BLaER1 treated with 17β-estradiol and CSF1 and Interleukin-3, amounts not matched to agents 10 nM and 100 nM (cell line): Measurements from ENCODE around the gene CYSTM1.

Experiments used
- H3K27ac ChIP-seq, 11 experiments: shearing (Covaris generic); formaldehyde crosslinking; 2 replicates each; pipeline ENCODE4 v1.8.1; 2022
- H3K27me3 ChIP-seq, 11 experiments: shearing (Covaris generic); formaldehyde crosslinking; 2 replicates each; pipeline ENCODE4 v1.8.1; 2022
- H3K36me3 ChIP-seq, 11 experiments: shearing (Covaris generic); formaldehyde crosslinking; 2 replicates each; pipeline ENCODE4 v1.8.1; 2022
- H3K4me1 ChIP-seq, 10 experiments: shearing (Covaris generic); formaldehyde crosslinking; 2 replicates each; pipeline ENCODE4 v1.8.1; 2022
- H3K4me2 ChIP-seq, 11 experiments: shearing (Covaris generic); formaldehyde crosslinking; 2 replicates each; pipeline ENCODE4 v1.8.1; 2022
- H3K4me3 ChIP-seq, 10 experiments: shearing (Covaris generic); formaldehyde crosslinking; 2 replicates each; pipeline ENCODE4 v1.8.1; 2022
- H3K9ac ChIP-seq, 11 experiments: shearing (Covaris generic); formaldehyde crosslinking; 2 replicates each; pipeline ENCODE4 v1.8.1; 2022
- H3K9me3 ChIP-seq, 11 experiments: shearing (Covaris generic); formaldehyde crosslinking; replicated peaks in 1 of 11; 2 replicates each; pipeline ENCODE4 v1.8.1; 2022
- H4K20me1 ChIP-seq, 11 experiments: shearing (Covaris generic); formaldehyde crosslinking; 2 replicates each; pipeline ENCODE4 v1.8.1; 2022
- Cebpa-rat ChIP-seq, 11 experiments: shearing (Covaris generic); IDR thresholded peaks; 2 replicates each; pipeline ENCODE4 v1.8.1; 2022

The CYSTM1 gene

GRCh38 chr5:140287801-140288521 is 113.0 kb downstream of the CYSTM1 start:
- Histone ChIP-seq H3K9me3 (no peaks in the 10 kb centered on the region), H3K36me3 (peaks cover 5 to 47% (median 20%) of the 10 kb centered on the region in 11 experiments; a peak in 16 of 22 replicates), H3K4me3 (no peak overlapping the region), H3K27me3 (no peaks in the 10 kb centered on the region), H3K27ac (no peak overlapping the region), H3K9ac (no peak overlapping the region), H3K4me1 (peaks cover 2 to 33% (median 13%) of the 10 kb centered on the region in 10 experiments; a peak in 18 of 20 replicates), H4K20me1 (peaks cover 0 to 42% (median 11%) of the 10 kb centered on the region in 11 experiments; a peak in 11 of 22 replicates), H3K4me2 (no peak overlapping the region)
- TF ChIP-seq Cebpa-rat (IDR thresholded peaks at IDR 0.05), result 0 out of 22 replicates have a peak, but pooled peaks of 1 of the 11 experiments have one; percentile 11

GRCh38 chr5:140292212-140293036 is 117.4 kb downstream of the CYSTM1 start:
- H3K4me2 ChIP-seq, result peak overlapping the region in 4 of 11 experiments; percentile 3 to 60 (median 43); a peak in 3 of 22 replicates
- H3K27ac ChIP-seq, result peak overlapping the region in 1 of 11 experiments; percentile 36; a peak in 1 of 22 replicates
- H3K27me3 ChIP-seq, result no peaks in the 10 kb centered on the region
- H3K9ac ChIP-seq, result no peak overlapping the region
- no peaks in the 10 kb centered on the region for H3K9me3 ChIP-seq
- H3K4me3 ChIP-seq, result no peak overlapping the region
- peaks cover 11 to 44% (median 20%) of the 10 kb centered on the region in 10 experiments; a peak in 18 of 20 replicates for H3K4me1 ChIP-seq
- H4K20me1 ChIP-seq, result peaks cover 0 to 46% (median 11%) of the 10 kb centered on the region in 11 experiments; a peak in 11 of 22 replicates
- H3K36me3 ChIP-seq, result peaks cover 7 to 54% (median 26%) of the 10 kb centered on the region in 11 experiments; a peak in 17 of 22 replicates
- no peak for TF ChIP-seq Cebpa-rat (IDR thresholded peaks at IDR 0.05)
